ENCODE measurements around the gene PLEKHA4.

DNA sequence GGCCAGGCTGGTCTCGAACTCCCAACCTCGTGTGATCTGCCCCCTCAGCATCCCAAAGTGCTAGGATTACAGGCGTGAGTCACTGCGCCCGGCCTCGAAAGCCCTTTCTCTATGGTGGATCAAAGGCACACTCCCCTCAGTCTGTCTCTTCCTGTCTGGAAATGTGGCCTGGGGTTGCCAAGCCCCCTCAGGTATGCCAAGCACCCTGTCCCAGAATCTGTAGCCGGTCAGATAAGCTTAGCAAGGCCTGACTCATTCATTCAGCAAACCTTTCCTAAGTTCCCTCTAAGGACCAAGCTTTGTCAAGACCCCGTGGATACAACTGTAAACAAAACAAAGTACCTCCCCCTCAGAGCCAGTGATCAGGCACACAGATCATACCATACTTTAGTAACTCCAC lies 45.8 kb upstream of the PLEKHA4 start:
- TF ChIP-seq POLR2A (IDR thresholded peaks at IDR 0.05) (no peak), POLR2AphosphoS5 (IDR thresholded peaks at IDR 0.05) (no peak)
- TF ChIP-seq, protein P1, sequence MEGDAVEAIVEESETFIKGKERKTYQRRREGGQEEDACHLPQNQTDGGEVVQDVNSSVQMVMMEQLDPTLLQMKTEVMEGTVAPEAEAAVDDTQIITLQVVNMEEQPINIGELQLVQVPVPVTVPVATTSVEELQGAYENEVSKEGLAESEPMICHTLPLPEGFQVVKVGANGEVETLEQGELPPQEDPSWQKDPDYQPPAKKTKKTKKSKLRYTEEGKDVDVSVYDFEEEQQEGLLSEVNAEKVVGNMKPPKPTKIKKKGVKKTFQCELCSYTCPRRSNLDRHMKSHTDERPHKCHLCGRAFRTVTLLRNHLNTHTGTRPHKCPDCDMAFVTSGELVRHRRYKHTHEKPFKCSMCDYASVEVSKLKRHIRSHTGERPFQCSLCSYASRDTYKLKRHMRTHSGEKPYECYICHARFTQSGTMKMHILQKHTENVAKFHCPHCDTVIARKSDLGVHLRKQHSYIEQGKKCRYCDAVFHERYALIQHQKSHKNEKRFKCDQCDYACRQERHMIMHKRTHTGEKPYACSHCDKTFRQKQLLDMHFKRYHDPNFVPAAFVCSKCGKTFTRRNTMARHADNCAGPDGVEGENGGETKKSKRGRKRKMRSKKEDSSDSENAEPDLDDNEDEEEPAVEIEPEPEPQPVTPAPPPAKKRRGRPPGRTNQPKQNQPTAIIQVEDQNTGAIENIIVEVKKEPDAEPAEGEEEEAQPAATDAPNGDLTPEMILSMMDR (IDR thresholded peaks at IDR 0.05): no peak
